ENCODE measurements around the gene AMT. TPM values are rescaled to one million over a fixed set of nuclear protein-coding genes. Genes with fewer than 3 reads are reported as not detected.

Gene AMT
- total RNA-seq, 1 donor = 1.1 TPM

DNA sequence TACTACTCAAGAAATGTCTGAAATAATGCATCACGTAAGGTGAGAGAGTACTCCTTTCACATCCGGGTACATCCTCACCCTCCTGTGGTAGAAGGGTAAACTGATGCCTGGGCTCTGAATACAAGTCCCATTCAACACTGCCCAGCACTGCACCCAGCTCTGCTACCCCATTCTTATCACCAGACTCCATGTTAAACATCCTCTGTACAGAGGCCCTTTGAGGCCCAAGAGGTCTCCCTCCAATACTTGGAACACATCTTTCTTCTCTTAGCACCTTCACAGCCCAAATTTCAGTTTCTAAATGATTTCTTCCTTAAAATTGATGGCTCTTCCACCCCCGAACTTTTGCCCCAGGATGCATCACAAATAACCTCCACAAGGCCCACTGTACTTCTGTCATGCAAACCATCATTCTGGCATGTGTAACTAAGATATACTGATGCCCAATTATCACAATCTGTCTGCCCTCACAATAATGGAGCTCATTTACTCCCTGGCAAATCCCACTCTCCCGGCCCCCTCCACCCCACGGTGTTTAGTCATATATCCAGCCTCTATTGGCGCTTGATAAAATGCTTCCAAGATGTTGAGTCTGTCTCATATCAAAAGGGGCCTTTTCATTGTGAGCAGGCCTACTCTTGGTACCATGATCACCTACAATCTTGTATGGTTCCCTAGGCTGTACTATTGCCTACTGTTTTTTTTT is 51.5 kb downstream of the AMT start:
- peaks cover 77% of the 10 kb centered on the region for H3K36me3 ChIP-seq (ENCODE audit: insufficient read depth, low read length)
- TF ChIP-seq CTCF (IDR thresholded peaks at IDR 0.05; ENCODE audit: extremely low read depth, low read depth, low read length) = no peak
- no peak overlapping the region for H3K4me3 ChIP-seq (ENCODE audit: insufficient read depth, low read length)
- no peak overlapping the region for H3K27ac ChIP-seq (ENCODE audit: low read depth, low read length)
- peaks cover 53% of the 10 kb centered on the region for H4K20me1 ChIP-seq (ENCODE audit: insufficient read depth, low read length)
- H3K4me2 ChIP-seq (ENCODE audit: insufficient read depth, low read length) = no peak overlapping the region
- no peaks in the 10 kb centered on the region for H3K27me3 ChIP-seq (ENCODE audit: insufficient read depth, low read length)
- H3K79me2 ChIP-seq (ENCODE audit: insufficient read depth, low read length) = peaks cover 97% of the 10 kb centered on the region
- no peak overlapping the region for H2AFZ ChIP-seq (ENCODE audit: low read length)
- no peaks in the 10 kb centered on the region for H3K4me1 ChIP-seq (ENCODE audit: insufficient read depth, low read length)
- no peaks in the 10 kb centered on the region for H3K9me3 ChIP-seq (ENCODE audit: low read depth, low read length)
- no peak for DNase-seq (ENCODE audit: insufficient read length, low spot score, missing footprints)

Small RNA genes within 50 kb of the gene (small RNA-seq; reads per million reads assigned to genes)
- gene RNA5SP130 = not detected

Other genes with a start within 250 kb of the AMT start
- gene C3orf62, start 145.2 kb downstream of the AMT start, total RNA-seq = 1.8 and 3.6 TPM in 2 replicates
- 20.3 and 22.1 TPM in 2 replicates for gene USP4, start 82.4 kb downstream of the AMT start, total RNA-seq
- gene GPX1, start 64.1 kb downstream of the AMT start, total RNA-seq = 174 and 183 TPM in 2 replicates
- gene RHOA, start 10.5 kb downstream of the AMT start, total RNA-seq = 860 and 899 TPM in 2 replicates
- 35.8 and 37.4 TPM in 2 replicates for gene TCTA, start 10.1 kb downstream of the AMT start, total RNA-seq
- gene NICN1, start 6.9 kb upstream of the AMT start, total RNA-seq = 3.8 and 4.7 TPM in 2 replicates
- 55.4 and 58.3 TPM in 2 replicates for gene DAG1, start 47.8 kb upstream of the AMT start, total RNA-seq
- gene BSN, start 132.0 kb upstream of the AMT start, total RNA-seq = under 0.01 and 0.29 TPM in 2 replicates

Data from osteoblast (primary cell).